GM06990 (cell line): Measurements from ENCODE around the gene VSIG10.

Source experiments
- DNase-seq: peaks from one replicate; pipeline ENCODE4 v3.0.0-alpha.2; 2011; ENCODE audit not compliant: insufficient read length; ENCODE audit errors: extremely low read depth
- H3K27me3 ChIP-seq: replicated peaks from 2 replicates; pipeline ENCODE4 v1.6.0; 2011; ENCODE audit warnings: low read length; ENCODE audit not compliant: control insufficient read depth, insufficient read depth
- H3K36me3 ChIP-seq: 2 replicates; pipeline ENCODE4 v1.5.1; 2011; ENCODE audit warnings: low read length; ENCODE audit not compliant: control insufficient read depth, insufficient read depth
- H3K4me3 ChIP-seq: replicated peaks from 2 replicates; pipeline ENCODE4 v1.5.1; 2011; ENCODE audit warnings: low read depth, mild to moderate bottlenecking, control low read depth, low read length
- TF ChIP-seq, protein P1 (sequence below): IDR thresholded peaks from 2 replicates; pipeline ENCODE4 v1.5.1; 2011; ENCODE audit warnings: low read length, control low read depth, mild to moderate bottlenecking, inconsistent platforms; ENCODE audit not compliant: insufficient read depth, poor library complexity, severe bottlenecking

The VSIG10 gene

DNA sequence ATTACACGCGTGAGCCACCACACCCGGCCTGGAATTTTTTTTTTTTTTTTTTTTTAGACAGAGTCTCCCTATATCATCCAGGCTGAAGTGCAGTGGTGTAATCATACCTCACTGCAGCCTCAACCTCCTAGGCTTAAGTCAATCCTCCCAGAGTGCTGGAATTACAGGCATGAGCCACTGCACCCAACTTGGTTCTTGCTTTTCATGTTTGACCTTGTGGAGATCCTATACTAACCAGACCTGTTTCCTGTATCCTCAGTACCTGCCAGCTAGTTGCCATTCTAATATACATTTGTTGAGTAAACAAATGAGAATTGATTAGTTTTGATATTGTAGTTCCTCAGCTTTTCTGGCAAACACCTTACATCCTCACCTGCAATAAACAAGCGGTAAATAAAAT is 3.2 kb upstream of the VSIG10 start:
- no peak overlapping the region for H3K4me3 ChIP-seq
- TF ChIP-seq, protein P1, sequence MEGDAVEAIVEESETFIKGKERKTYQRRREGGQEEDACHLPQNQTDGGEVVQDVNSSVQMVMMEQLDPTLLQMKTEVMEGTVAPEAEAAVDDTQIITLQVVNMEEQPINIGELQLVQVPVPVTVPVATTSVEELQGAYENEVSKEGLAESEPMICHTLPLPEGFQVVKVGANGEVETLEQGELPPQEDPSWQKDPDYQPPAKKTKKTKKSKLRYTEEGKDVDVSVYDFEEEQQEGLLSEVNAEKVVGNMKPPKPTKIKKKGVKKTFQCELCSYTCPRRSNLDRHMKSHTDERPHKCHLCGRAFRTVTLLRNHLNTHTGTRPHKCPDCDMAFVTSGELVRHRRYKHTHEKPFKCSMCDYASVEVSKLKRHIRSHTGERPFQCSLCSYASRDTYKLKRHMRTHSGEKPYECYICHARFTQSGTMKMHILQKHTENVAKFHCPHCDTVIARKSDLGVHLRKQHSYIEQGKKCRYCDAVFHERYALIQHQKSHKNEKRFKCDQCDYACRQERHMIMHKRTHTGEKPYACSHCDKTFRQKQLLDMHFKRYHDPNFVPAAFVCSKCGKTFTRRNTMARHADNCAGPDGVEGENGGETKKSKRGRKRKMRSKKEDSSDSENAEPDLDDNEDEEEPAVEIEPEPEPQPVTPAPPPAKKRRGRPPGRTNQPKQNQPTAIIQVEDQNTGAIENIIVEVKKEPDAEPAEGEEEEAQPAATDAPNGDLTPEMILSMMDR: no peak
- DNase-seq: no peak
- H3K27me3 ChIP-seq: no peaks in the 10 kb centered on the region
- no peaks in the 10 kb centered on the region for H3K36me3 ChIP-seq

DNA sequence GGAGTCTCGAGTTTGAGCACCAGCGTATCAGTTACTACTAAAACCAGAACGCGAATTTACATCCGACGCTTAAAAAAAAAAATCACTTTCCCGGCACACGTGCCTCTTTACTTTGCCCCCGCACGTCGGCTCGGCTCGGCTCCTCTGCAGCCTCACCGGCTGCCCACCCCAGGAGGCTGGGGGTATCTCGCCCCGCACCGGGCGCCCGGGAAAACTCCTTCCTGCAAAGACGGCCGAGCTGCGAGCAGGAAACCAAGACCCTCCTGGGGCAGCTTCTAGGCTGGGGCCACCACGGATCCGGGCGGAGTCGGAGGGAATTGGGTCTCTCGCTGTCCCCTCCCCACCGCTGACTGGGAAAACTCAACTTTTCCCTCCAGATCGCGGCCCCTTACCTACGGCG is 610 bp downstream of the VSIG10 start:
- Histone ChIP-seq H3K27me3 (no peaks in the 10 kb centered on the region), H3K36me3 (no peaks in the 10 kb centered on the region), H3K4me3 (peak overlapping the region; percentile 70)
- TF ChIP-seq, protein P1: no peak
- no peak for DNase-seq

DNA sequence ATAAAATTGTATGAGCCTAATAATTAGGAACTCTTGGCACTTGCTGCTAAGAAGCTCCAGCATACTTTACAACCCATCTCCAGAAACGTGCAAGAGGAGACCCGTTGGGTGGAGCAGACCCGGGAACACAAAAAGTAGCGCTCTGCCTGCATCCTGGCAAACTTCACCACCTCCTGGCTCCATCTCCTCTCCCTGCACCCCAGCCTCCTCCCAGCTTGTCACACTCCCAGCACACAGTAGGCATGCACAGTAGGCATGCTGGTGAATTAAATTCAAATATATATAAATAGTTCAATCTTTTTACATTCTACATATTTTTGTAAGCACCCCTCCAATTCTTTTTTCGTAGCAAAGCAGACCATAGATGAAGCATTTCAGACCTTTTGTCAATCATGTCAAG is 1.2 kb downstream of the VSIG10 start:
- Histone ChIP-seq H3K36me3 (no peaks in the 10 kb centered on the region), H3K4me3 (no peak overlapping the region; the same call in 1 of the 2 replicates), H3K27me3 (no peaks in the 10 kb centered on the region)
- DNase-seq: no peak
- TF ChIP-seq, protein P1: no peak

DNA sequence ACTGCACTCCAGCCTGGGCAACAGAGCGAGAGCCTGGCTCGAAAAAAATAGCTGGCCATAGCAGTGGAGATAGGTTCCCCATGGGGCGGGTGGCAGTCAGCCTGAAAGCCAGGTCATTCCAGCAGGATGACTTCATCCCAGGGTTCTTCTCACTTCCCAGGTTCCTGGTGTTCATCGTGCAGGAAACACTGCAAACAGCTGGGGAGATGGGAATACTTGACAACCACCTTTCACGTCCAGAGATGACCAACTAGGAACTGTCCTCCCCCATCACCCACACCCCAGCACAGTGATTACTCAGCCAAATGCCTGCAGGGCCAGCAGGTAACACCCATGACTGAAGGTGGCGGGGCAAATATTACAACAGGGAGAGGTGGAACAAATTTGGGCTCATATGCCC is 1.7 kb downstream of the VSIG10 start:
- TF ChIP-seq, protein P1: no peak
- H3K27me3 ChIP-seq: no peaks in the 10 kb centered on the region
- DNase-seq: no peak
- no peaks in the 10 kb centered on the region for H3K36me3 ChIP-seq
- no peak overlapping the region for H3K4me3 ChIP-seq

DNA sequence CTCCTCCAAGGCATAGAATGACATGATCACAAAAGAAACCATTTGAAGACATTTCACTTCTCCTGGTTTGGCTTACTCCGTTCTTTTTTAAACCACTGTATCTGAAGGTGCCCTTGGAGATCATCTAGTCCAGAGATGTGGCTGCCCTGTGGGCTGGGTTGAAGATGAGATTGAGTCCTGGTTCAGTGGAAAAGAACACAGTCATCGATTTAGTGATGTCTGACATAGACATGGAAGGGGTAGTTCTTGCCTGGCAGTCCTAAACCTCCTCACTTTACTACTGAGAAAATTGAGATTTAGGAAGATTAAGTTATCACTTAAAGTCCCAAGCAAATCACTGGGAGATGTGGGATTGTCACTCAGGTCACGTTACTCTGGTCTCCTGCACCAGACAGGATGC is 2.8 kb downstream of the VSIG10 start:
- Histone ChIP-seq H3K36me3 (no peaks in the 10 kb centered on the region), H3K4me3 (no peak overlapping the region), H3K27me3 (no peaks in the 10 kb centered on the region)
- no peak for DNase-seq
- TF ChIP-seq, protein P1: no peak
